GM21390 (cell line): Measurements from ENCODE around the gene BRPF3.
"Not testable (repeated sequence)": the region's sequence is repeated elsewhere in the genome, so short reads cannot be mapped to it uniquely, and the experiment has no call there.

Source experiments
- ATAC-seq: cut with Tn5 transposase; IDR thresholded peaks from one replicate; pipeline ENCODE4 v1.9.1; 2021; ENCODE audit not compliant: unreplicated experiment

BRPF3 gene

GRCh38 chr6:36200154-36200891 lies 3.8 kb downstream of the BRPF3 start:
- ATAC-seq = no peak

DNA sequence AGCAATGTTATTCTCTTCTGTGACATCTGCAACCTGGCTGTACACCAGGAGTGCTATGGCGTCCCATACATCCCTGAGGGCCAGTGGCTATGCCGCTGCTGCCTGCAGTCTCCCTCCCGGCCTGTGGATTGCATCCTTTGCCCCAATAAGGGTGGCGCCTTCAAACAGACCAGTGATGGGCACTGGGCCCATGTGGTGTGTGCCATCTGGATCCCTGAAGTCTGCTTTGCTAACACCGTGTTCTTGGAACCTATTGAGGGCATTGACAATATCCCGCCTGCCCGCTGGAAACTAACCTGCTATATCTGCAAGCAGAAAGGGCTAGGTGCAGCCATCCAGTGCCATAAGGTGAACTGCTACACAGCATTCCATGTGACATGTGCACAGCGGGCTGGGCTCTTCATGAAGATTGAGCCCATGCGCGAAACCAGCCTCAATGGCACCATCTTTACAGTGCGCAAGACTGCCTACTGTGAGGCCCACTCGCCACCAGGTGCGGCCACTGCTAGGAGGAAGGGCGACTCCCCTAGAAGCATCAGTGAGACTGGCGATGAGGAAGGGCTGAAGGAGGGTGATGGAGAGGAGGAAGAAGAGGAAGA lies 4.6 kb downstream of the BRPF3 start:
- no peak for ATAC-seq

DNA sequence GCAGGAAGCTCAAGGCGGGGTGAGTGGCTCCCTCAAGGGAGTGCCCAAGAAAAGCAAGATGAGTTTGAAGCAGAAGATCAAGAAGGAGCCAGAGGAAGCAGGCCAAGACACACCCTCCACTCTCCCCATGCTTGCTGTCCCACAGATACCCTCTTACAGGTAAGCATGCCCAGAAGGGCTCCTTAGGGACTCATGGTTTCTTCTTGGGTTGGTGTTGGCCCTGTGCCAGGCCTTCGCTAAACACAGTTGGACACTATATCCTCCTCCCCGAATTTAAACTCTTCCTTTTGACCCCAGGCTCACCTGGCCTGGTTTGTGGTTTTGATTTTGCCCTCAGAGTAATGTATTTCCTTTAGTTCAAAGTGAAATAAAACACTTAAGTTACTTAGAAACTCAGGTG lies 5.1 kb downstream of the BRPF3 start:
- no peak for ATAC-seq

DNA sequence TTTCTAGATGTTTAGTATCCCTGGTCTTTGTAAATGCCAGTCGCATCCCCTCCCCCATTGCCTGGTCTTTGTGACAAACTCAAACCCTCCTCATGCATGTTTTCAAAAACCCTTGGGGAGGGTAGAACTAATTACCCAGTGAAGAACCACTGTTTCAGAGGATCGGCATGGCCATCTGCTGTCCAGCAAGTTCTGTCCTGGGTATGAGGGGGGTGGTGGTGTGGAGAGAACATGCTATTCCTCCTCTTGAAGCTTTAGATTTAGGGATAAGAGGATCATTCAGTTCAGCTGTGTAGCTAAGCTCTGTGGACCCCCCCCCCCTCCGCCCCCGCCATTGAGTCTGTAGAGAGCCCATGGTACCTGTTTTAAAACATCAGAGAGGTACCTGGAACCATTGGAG lies 5.6 kb downstream of the BRPF3 start:
- no peak for ATAC-seq

- ATAC-seq = no peak
These were observed 7.7 kb downstream of the BRPF3 start for GRCh38 chr6:36204068-36204753.

DNA sequence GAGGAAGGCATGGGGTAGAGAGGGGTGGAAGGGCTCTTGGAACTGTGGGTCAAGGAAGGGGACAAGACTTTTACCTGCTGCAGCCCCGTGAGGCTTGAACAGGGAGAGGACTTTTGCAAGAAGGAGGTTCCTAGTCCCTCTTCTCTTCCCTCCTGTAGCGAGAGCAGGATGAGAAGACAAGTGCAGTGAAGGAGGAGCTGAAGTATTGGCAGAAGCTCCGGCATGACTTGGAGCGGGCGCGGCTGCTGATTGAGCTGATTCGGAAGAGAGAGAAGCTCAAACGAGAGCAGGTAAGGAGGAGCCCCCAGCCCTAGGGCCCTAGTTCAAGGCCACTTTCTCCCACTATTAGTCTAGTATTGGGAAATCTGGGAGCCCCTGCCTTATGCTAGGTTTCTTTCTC lies 10.6 kb downstream of the BRPF3 start:
- ATAC-seq = no peak

DNA sequence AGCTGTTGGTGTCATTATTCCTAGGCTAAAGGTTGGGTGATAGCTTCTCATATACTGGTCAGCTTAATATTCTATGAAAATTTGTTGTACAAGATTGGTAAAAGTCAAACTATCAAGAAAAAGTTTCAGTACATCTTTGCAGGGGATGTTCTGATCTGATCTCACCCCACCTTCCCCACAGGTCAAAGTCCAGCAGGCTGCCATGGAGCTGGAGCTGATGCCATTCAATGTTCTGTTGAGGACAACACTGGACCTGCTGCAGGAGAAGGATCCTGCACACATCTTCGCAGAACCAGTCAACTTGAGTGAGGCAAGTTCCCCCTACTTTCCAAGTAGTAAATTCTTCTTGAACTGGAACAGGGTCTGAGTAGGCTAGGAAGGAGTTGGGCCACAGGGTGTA lies 13.1 kb downstream of the BRPF3 start:
- ATAC-seq = no peak

DNA sequence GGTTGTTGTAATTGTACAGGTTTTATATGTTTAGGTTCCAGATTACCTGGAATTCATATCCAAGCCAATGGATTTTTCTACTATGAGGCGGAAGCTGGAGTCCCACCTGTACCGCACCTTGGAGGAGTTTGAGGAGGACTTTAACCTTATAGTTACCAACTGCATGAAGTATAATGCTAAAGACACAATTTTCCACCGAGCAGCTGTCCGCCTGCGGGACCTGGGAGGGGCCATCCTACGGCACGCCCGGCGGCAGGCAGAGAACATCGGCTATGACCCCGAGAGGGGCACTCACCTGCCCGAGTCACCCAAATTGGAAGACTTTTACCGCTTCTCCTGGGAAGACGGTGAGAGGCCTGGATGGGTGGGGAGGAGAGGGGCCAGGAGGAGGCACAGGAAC lies 13.6 kb downstream of the BRPF3 start:
- no peak for ATAC-seq

DNA sequence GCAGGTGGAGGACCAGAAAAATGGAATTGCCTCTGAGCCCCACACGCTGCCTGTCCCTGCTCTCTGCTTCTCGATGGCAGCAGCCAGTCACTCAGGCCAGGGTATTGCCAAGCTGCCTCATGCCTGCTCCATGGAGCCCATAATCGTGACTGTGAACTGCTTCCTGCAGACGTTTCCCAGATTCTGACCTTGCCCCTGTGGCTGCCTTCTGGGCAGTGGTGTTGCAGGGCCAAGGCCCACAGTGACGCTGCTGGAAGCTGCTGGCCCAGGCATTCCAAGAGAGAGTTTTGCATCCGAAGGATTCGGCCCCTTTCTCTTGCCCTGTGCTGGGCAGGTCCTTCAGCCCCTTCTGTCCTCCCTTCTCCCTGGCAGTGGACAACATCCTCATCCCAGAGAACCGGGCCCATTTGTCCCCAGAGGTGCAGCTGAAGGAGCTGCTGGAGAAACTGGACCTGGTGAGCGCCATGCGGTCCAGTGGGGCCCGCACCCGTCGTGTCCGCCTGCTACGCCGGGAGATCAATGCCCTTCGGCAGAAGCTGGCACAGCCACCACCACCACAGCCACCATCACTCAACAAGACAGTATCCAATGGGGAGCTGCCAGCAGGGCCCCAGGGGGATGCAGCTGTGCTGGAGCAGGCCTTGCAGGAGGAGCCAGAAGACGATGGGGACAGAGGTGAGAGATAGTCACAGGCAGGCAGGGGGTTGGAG lies 14.5 kb downstream of the BRPF3 start:
- ATAC-seq = no peak

- ATAC-seq = no peak
These were observed 20.0 kb downstream of the BRPF3 start for GRCh38 chr6:36216559-36216958.

DNA sequence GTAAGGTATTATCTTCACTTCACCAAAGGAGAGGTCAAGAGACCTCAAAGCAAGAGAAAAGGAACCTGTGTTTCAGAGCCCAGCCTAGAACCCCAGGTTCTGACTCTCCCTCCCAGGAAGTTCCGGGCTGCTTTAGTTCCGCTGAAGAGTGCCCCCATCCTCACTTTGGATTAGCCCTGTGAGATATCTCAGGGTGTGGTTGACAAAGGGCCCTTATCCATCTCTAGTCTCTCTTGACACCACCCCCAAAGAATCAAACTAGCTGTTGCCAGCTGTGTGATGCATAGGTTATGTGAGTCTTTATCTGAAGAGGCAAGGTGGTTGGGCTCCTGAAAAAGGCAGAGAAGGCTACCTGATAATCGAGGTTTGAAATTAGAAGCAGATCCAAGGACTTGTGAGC lies 20.6 kb downstream of the BRPF3 start:
- ATAC-seq = no peak

DNA sequence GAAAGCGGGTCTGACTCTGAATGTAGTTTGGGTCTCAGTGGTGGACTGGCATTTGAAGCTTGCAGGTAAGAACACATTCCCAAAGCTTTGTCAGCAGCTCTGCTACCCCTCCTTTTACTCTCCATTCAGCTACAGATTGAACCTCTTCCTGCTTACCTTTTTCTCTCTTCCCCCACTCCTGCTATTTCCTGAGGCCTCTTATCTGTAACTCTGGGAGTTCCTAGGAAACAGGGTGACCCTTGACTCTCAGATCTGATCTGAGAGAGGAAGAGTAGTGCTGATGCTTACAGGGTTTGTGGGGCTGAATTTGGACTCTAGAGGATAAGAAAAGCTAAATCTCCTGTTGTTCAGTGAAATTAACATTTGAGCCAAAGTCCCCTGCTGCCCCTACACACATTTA lies 21.4 kb downstream of the BRPF3 start:
- ATAC-seq = no peak

GRCh38 chr6:36218516-36218915 lies 22.0 kb downstream of the BRPF3 start:
- ATAC-seq = not testable (repeated sequence)

DNA sequence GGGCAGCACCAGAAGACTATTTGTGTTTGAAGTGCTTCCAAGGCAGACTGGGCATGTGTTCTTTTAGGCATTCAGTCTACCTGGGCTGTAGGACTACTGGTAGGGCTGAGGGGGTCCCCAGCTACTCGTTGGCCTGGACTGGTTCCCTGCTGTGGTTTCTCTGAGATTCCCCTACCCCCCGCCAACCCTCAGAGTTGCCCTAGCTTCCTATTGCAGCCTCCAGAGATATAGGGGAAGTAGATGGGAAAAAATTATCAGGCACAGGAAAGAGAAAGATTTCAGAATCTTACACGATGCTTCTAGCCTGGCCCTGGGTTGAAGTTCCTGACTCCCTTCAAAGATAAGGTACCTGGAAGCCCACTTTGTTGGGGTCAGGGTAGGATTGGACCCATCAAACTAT lies 22.5 kb downstream of the BRPF3 start:
- ATAC-seq = no peak

DNA sequence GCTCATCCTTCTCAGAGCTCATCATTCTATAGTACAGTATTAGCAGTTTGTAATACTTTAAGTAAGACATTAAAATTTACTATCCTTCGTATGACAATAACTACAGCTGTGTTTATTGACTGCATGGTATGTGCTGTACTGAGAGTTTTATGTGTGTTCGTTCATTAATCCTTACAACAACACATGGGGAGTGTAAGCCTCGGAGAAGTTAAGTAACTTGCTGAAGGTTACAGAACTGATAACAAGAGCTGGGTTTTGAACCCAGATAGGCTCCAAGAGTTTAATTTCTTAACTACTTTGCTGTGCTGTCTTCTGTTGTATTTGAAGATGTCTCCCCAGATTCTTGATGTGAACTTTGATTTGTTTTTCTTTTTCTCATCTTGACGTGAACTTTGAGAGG lies 23.7 kb downstream of the BRPF3 start:
- no peak for ATAC-seq

DNA sequence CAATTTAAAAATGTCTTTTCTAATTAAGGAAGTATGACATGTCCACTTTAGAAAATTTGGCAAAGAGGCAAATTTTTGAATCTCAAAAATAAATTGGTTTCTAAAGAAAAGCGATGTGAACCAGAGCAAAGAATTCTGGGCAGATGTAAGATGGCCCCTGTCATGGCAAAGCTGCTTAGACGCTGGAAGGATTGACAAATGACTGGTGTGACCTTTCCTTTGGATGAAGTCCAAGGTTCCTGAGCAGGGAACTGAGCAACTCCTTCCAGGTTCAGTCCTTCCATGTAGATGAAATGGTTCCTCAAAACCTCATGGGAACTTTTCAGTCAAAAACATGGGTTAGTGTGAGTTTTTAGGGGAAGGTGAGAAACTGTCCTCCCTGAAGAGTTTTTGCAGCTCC lies 25.1 kb downstream of the BRPF3 start:
- no peak for ATAC-seq

DNA sequence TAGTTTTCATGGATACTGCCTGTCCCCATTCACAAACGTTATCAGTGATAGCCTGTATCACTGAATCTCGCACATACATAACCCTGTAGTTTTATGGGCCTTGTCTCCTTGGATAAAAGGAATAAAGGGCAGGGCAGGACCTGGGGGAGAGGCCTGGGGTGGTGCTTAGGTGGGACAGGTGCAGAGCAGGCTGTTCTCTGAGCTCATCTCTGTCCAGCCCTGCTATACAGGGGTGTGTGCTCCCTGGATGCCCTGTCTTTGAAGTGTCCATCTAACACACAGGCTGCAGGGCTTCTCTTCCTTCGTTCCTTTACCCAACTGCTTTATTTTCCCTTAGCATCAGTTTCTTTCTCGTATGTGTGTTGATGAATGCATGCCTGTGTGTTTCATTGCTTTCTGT lies 26.4 kb downstream of the BRPF3 start:
- ATAC-seq = no peak

GRCh38 chr6:36223706-36224105 lies 27.2 kb downstream of the BRPF3 start:
- no peak for ATAC-seq

DNA sequence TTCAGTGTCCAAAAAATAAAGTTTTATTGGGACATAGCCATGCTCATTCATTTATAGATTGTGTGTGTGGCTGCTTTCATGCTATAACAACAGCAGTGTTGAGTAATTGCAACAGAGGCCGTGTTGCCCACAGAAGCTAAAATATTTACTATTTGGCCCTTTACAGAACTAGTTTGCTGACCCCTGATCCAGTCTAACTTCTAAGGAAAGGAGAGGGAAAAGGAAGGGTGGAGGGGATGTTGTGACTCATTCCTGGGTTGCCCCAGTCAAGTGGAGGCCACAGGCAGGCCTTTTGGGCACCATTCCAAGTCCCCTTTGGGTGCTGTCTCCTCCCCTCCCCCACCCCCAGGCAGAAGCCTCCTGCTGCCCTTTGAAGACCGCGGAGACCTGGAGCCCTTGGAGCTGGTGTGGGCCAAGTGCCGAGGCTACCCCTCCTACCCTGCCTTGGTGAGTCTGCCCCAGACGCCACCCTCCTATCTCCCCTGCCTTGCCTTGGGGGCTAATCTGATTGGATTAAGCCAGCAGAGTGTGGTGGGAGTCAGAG lies 28.4 kb downstream of the BRPF3 start:
- no peak for ATAC-seq

- no peak for ATAC-seq
These were observed 30.0 kb downstream of the BRPF3 start for GRCh38 chr6:36226438-36227047.
